ELF-1 (cell line): ENCODE measurements around the gene AKAP13.
"Not testable (repeated sequence)": the region's sequence is repeated elsewhere in the genome, so short reads cannot be mapped to it uniquely, and the experiment has no call there.

Experiments used
- DNase-seq: peaks from one replicate; pipeline ENCODE4 v3.0.0-alpha.2; 2016; ENCODE audit warnings: low read depth, low spot score

AKAP13 gene

GRCh38 chr15:85623315-85624049 is 243.1 kb downstream of the AKAP13 start:
- no peak for DNase-seq

- DNase-seq: no peak
Observed at GRCh38 chr15:85624291-85624801, 243.9 kb downstream of the AKAP13 start.

GRCh38 chr15:85625166-85625830 is 244.9 kb downstream of the AKAP13 start:
- DNase-seq: no peak

GRCh38 chr15:85625856-85626255 is 245.5 kb downstream of the AKAP13 start:
- no peak for DNase-seq

DNA sequence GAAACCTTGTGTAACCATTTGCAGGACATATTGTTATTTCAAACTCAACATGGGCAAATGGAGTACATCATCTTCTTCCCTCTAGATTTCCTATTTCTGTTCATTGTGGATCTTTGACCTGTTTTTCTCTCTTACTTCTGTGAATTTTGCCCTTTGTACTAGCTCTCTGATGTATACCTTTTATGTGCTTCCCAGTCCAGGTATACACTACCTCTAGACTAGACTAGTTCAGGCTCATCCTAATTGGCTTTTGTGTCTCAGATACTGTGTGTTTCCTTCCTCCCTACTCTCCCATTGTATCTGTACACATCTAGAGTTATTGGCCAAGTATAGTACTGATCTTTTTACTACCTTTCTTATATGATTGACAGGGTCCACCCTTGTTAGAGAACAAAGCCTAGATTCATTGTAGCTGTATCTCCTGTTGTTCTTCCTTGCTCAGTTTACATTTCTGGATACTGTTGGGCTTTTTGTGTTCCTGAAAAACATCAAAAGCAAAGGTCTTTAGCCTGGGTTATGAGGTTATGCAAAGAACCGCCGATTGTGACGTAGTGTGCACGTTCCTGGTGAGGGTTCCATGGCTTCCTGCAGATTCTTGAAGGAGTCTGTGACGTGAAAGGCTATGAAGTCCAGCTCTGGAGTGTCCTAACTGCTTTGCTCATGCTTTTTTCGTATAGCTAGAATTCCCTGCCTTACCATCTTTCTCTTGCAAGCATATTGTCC is 247.0 kb downstream of the AKAP13 start:
- no peak for DNase-seq

DNA sequence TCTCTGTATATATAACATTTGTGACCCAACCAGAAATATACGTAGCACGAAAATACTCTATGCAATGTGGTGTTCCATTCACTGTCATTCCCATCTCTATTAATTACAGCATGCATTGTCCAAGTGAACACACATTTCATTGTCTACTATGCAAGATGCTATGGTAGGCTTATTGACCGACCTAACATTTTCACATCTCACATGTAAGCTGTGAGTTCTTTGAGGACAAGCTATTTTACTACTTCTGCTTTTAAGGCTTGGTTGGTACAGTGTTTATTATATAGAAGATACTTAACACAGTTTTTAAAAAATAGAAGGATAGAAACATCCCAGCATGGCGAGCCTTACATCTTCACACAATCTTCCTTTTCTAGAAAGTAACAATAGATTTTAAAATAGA is 249.9 kb downstream of the AKAP13 start:
- DNase-seq: no peak

DNA sequence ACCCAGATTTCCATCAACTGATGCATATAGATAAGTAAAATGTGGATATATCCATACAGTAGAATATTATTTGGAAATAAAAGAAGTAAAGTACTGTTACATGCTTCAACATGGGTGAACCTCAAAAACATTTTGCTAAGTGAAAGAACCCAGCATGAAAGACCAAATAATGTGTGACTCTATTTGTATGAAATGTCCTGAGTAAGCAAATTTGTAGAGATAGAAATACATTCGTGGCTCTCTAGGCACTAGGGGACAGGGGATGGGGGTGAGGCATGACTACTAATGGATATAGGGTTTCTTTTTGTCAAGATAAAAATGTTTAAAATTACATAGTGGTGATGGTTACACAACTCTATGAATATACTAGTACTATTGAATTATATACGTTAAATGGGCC is 250.6 kb downstream of the AKAP13 start:
- no peak for DNase-seq

DNA sequence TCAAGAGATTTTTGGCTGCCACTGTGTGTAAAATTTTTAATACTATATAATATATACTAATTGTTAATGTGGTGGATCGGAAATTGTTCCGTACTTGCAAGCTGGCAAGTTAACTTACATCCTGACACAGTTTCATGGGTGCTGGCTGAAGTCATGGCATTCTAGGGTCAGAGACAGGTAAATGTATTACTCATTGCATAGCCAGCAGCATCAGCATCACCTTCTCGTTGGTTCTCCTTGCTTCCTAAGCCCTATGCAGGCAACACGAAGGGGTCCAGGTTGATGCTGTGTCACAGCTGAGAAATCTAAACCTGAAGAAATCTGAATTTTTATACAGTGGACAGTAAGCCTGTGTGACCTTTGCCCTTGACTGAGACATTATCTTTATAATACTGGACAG is 251.6 kb downstream of the AKAP13 start:
- DNase-seq: no peak

GRCh38 chr15:85633859-85634258 is 253.5 kb downstream of the AKAP13 start:
- DNase-seq: no peak

GRCh38 chr15:85636351-85636750 is 255.9 kb downstream of the AKAP13 start:
- DNase-seq: no peak

DNA sequence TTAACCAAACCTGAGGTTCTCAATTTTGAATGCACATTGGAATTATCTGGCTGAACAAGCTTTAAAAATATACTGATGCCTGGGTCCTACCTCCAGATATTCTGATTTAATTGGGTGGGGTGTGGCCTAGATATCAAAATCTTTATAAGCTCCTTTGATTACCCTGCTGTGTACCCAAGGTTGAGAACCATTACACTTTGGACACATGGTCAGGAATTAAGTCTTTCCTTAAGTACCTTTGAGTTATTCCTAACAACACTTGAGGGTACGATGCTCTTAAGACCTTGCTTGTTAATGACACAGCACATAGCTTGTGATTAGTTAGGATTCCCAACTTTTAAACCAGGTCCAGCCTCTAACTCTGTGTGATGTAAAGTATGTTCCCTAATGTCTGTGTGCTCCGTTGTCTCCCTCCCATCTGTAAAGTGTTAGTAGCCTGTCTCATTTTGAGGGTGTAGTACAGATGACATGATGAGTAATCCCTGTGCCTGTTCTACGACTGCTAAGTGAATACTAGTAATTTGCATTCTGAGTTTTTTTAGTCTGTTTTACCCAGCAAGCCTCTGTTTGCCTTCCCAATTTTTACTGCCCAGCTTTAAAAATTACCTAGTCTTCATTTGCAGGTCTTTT is 259.5 kb downstream of the AKAP13 start:
- no peak for DNase-seq

DNA sequence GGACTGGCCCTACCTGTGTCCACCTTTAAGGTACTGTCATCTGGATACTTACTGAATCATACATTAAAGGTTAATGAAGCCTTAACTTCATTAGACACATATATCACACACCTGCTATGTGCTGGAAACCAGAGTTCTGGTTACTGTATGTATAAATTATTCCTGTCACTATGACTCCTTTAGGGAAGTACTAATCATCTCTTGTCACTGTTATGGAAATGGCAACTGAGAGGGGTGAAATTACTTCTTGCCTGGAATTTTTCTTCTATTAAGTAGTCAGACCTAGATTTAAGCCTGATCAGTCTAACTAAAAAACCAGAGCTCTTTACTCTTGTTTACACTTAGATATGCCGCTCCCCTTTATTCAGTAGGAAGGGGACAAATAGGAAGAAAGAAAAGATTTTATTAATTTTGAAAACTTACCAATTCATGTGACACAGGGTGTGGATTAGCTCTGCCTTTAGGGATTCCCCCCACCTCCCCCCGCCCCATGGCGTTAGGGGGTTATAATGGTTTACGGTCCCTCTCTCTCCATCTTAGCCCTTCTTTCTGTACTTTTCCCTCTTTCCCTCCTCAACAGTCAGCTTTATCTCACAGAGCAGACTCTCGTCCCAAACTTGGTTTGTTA is 261.8 kb downstream of the AKAP13 start:
- no peak for DNase-seq

- DNase-seq: no peak
Observed at GRCh38 chr15:85642693-85643066, 262.3 kb downstream of the AKAP13 start.

DNA sequence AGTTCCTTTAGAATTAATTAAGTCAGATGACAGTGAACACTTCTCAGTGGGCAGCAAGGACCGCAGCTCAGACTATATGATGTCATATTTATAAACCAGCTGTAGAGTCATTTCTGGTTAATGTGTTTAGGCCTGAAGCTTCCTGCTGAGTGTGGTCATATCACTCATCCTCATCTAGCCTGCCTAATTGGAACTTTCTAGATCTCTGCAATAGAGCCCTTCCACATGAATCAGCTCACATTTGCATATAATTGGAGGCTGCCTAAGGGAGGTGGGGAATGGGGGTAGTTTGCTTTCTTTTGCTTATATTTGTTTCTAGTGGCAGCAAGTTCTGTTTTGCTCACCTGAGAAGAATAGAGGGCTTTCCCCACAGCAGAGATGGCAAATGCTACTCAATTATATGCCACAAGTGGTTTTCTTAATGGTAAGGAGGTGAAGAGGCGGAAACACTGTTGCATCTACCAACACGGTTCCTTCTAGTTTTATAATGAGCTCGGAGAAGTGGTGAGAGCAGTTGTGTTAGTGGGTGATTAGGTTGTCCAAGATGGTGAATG is 266.2 kb downstream of the AKAP13 start:
- no peak for DNase-seq

DNA sequence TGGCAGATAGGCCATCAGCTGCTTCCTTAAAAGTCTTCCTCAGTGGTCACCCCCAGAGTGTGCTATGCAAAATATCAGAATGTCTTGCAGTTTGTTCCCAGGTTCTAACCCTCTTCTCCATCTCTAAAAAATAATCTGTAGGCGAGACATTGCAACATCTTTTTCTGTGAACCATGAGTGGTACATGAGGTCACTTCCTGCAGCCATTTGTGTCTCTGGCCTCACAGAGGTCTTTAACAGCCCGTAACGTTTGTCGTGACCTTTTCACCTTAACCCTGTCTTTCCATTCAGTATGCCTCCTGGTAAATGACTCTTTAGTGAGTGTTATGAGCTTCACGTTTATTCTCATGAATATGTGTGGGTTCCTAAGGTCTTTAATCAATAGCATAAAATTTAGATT is 269.0 kb downstream of the AKAP13 start:
- DNase-seq: no peak

DNA sequence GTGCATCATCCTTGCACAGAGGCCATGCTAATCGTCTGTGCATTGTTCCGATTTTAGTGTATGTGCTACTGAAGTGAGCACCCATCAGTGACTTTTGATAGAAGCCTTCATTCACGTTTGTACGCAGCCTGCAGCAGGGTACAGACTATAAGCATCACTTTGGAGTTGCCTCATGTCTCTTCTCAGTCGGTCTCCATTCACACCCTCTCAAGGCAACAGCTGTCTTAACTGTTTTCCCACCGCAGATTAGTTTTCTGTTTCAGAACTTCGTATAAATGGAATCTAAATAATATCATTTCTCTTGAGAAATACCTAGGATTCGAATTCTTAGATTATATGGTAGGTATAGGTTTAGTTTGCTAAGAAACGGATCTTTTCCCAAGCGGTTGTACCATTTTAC is 271.1 kb downstream of the AKAP13 start:
- no peak for DNase-seq

GRCh38 chr15:85652457-85652856 is 272.1 kb downstream of the AKAP13 start:
- no peak for DNase-seq

DNA sequence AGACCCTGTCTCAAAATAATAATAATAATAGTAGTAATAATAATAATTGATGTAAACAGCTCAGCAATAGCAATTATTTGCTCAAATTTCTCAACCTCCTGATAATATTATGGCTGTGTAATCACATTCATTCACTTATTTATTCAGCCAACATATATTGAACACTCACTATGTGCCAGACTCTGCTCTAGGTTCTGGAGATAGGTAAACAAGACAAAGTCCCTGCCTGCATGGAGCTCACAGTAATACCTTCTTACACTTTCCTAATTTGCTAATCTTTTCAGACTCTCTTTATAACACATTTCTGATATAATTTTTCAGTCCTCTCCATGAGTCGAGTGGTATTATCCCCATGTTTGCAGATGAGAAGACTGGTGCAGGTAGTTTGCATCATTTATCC is 276.7 kb downstream of the AKAP13 start:
- no peak for DNase-seq

DNA sequence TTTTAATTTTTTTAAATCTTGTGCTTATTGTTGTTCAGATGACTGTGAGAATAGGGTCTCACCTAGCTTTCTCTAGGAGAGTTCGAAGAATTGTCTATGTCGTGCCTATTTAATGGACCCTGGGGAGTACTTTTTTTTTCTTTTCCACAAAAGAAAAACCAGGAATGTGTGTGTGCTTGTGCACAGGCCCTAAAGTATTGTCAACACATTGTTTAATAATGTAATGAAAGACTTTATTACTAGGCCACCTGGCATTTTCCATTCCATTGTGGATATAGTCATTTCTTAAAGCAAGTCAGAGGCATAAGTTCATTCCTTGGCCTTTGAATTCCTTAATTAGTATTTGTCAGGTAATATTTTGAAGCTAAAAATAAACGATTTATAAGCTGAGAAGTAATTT is 278.4 kb downstream of the AKAP13 start:
- no peak for DNase-seq

- no peak for DNase-seq
Observed at GRCh38 chr15:85661859-85662258, 281.5 kb downstream of the AKAP13 start.

- not testable (repeated sequence) for DNase-seq
Observed at GRCh38 chr15:85665677-85666076, 285.3 kb downstream of the AKAP13 start.
